GM21528 (cell line): ENCODE measurements around the gene CEP152.
"Not testable (repeated sequence)": the region's sequence is repeated elsewhere in the genome, so short reads cannot be mapped to it uniquely, and the experiment has no call there.

Source experiments
- ATAC-seq: cut with Tn5 transposase; IDR thresholded peaks from one replicate; pipeline ENCODE4 v1.9.1; 2021; ENCODE audit warnings: mild to moderate bottlenecking, moderate library complexity; ENCODE audit not compliant: unreplicated experiment, low FRiP score

CEP152 gene

GRCh38 chr15:48810414-48811324, at the start of gene CEP152:
Gene CEP152, minus strand, starts transcription at chr15:48811069. Its CDS starts 5,420 bp downstream, at chr15:48805649.
- peak; percentile 96 for ATAC-seq

DNA sequence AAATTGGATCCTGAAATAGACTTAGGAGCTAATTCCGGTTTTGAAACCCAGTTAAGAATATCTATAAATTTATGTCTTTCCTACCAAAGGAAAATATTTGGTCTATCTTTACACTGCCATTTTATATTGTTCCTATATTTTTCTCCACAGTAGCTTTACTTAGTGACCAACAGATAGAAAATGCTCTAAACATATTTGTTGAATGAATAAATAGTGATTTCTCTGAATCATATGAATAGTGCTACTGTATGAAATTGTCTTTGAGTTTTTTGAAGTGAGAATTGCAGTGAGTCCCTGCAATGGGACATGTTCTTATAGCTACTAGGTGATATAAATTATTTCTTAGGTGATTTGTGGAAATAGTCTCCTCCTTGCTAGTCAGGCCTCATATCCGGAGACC, 48.6 kb upstream of the CEP152 start:
- no peak for ATAC-seq

DNA sequence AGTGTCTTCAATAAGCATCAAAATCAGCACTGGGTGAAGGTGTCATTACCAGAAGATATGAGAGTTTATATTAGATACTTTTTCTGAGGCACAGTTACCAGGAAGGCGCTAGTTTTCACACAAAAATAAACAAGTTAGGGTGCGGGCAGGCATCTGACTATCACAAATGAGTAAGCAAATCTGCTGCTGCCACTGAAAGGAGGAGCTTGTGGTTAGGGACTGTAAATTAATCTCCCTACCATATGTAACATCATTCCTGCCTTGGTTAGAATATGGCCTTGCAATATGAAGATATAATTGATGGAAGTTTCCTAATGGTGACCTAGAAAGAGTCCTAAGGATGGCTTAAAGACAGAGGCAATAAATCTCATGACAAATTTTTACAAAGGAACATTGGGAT, 47.5 kb upstream of the CEP152 start:
- no peak for ATAC-seq

GRCh38 chr15:48856942-48857341, 46.1 kb upstream of the CEP152 start:
- no peak for ATAC-seq

GRCh38 chr15:48855501-48856440, 44.9 kb upstream of the CEP152 start:
- ATAC-seq, result no peak

DNA sequence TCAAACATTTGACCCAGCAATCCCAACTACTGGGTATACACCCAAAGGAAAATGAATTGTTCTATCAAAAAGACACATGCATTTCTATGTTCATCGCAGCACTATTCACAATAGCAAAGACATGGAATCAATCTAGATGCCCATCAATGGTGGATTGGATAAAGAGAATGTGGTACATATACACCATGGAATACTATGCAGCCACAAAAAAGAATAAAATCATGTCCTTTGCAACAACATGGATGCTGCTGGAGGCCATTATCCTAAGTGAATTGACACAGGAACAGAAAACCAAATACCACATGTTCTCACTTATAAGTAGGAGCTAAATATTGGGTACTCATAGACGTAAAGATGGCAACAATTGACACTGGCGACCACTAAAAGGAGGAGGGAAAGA, 43.6 kb upstream of the CEP152 start:
- ATAC-seq, result not testable (repeated sequence)

DNA sequence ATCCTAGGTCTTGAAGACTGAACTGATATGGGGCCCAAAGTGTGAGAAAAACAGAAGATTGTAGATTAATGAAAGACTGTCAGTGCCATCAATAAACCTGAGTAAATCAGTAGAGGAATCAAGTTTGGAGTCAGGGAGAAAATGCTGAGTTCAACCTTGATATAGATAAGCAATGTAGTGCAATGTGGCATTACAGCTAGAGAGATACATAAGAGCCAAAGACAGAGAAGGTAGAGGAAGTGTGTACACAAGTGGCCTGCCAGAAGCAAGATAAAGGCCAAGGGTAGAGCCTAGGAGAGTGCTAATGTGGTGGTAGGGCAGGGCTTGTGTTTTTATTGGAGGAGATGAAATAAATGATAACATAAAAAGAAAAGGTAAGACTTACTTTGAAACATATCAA, 41.1 kb upstream of the CEP152 start:
- no peak for ATAC-seq

- ATAC-seq, result no peak
These were observed 39.8 kb upstream of the CEP152 start for GRCh38 chr15:48850648-48851047.

DNA sequence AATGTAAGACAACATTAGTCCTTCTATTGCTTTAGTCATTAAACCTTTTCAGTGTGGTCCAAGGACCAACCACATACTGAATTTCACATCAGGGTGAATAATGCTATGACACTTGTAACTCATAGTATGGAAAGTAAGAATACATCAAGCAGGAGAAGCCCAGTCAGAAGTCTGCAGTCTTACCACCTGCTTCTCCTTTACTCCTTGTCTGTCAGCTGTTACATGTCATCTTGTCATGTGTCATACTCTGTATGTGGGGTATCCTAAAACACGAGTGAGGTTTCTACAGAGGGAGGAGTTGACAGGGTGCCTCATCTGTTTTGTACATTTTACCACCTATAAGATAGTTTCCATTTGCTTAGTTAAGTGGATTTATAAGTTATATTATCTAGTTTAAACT, 34.3 kb upstream of the CEP152 start:
- ATAC-seq, result no peak

GRCh38 chr15:48842501-48842900, 31.6 kb upstream of the CEP152 start:
- ATAC-seq, result no peak

DNA sequence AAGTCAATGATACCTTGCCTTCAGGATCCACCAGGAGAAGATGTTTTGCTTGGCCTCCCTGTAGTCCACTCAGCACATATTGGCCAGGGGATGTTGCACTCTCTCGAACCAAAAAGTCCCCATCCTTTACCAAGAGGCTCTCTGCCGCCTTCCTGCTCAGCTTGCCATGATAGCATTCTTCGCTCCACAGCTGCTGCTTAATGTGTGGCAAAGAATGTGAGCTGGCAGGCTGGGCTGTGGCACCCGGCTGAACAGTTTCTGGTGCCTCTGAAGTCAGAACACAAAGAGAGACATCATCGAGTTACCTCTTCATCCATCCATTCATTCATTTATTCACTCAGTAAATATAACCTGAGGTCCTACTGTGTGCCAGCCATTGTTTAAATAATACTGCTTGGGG, 23.9 kb upstream of the CEP152 start:
- ATAC-seq, result no peak

- no peak for ATAC-seq
These were observed 22.8 kb upstream of the CEP152 start for GRCh38 chr15:48833526-48834239.

- ATAC-seq, result no peak
These were observed 21.8 kb upstream of the CEP152 start for GRCh38 chr15:48832648-48833047.

- no peak for ATAC-seq
These were observed 18.0 kb upstream of the CEP152 start for GRCh38 chr15:48828906-48829305.

DNA sequence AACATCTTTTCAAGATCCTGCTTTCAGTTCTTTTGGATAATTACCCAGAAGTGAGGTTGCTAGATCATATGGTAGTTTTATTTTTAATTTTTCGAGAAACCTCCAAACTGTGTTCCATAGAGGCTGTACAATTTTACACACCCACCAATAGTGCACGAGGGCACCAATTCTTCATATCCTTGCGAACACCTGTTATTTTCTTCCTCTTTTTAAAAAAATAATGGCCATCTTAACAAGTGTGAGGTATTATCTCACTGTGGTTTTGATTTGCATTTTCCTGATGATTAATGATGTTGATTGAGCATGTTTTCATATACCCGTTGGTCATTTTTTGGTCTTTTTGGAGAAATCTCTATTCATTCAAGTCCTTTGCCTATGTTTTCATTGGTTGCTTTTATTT, 17.6 kb upstream of the CEP152 start:
- ATAC-seq, result no peak

GRCh38 chr15:48825075-48825474, 14.2 kb upstream of the CEP152 start:
- ATAC-seq, result no peak

DNA sequence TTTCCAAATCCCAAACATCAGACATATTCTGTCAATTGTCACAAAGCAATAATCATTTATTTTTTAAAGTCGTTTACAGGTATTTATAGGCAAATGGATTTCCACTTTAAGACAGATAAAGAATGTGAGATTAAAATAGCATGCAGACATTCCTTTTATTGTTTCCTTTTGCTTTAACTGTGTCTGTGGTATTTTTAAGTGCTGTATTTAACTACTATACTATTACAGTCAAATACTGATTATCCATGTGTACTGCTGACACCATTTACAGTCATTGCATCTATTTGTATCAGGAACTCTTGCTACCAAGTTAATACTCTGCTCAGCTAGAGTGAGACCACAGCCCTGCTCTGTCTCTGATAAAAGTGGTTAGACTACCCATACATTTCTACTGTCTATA, 12.8 kb upstream of the CEP152 start:
- ATAC-seq, result no peak

GRCh38 chr15:48823237-48823636, 12.4 kb upstream of the CEP152 start:
- no peak for ATAC-seq

DNA sequence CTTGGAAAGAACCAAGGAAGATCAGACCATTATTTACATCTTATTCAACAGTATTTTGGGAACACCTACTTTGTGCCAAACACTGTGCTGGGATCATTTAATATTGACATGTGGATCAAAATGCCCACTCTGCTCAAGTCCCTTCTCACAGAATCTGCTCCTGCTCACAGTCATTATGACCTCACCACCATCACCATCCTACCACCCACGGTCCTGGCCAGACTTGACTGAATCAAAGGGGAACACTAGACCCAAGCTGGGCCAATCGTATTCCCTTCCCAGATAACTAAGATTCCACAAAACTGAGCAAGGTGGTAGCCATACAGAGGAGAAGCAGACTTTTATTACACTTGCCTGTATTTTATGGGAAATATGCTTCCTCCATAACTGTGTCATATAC, 3.4 kb upstream of the CEP152 start:
- ATAC-seq, result no peak

DNA sequence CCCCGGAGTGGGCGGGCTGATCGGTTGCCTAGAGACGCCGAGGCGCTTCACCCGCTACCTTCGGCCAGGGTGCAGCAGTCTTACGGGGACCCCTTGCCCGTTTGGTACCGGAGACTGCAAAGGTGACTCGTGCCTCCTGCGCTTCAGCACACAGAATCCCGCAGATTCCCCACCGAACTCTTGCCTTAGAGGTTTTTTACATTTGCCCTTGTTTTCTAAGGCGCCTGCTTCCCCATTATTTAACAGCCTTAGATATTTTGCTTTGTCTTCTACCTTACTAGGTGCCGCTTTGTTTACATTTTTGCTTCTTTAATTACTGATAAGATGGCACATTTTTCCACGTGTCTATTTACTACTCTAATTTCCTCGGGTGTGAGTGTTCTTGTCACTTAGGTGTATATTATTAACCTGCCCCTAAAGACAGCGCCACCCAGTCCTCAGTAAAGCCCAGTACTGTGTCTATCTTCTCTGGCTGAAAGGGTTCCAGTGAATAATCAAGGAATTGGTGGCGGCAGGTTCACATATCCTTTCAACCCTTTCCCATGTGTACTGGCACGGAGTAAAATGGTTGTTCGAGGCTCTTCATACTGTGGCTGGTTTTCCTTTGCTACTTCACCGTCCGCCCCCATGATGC, 573 bp upstream of the CEP152 start:
- peak; percentile 5 for ATAC-seq
